OCI-LY3 (cell line): Measurements from ENCODE around the gene MAP3K19.
"Not testable (repeated sequence)": the region's sequence is repeated elsewhere in the genome, so short reads cannot be mapped to it uniquely, and the experiment has no call there.

Experiments
- H2AFZ ChIP-seq: fragments of 200-600, 300-600 bp; shearing (Covaris generic); 2 replicates; pipeline ENCODE4 v1.6.0; 2014; ENCODE audit warnings: antibody characterized with exemption, low read depth, low read length
- H3K27ac ChIP-seq: fragments of 200-600, 300-600 bp; sonication (generic); 2 replicates; pipeline ENCODE4 v1.5.1; 2014; ENCODE audit warnings: mild to moderate bottlenecking, low read length, moderate library complexity, mixed read lengths
- H3K27me3 ChIP-seq: fragments of 200-600, 300-600 bp; sonication (generic); 2 replicates; pipeline ENCODE4 v1.6.1; 2014; ENCODE audit warnings: low read depth, low read length, mixed read lengths
- H3K36me3 ChIP-seq: fragments of 200-600, 300-600 bp; sonication (generic); replicated peaks from 2 replicates; pipeline ENCODE3; 2014; ENCODE audit warnings: low read depth, low read length, mixed read lengths
- H3K4me1 ChIP-seq: fragments of 300-600, 200-600 bp; sonication (generic); 2 replicates; pipeline ENCODE4 v1.6.1; 2014; ENCODE audit warnings: low read length, mixed read lengths
- H3K4me2 ChIP-seq: fragments of 200-600, 300-600 bp; sonication (generic); 2 replicates; pipeline ENCODE4 v1.6.1; 2014; ENCODE audit warnings: low read length, mixed read lengths
- H3K4me3 ChIP-seq: fragments of 300-600, 200-600 bp; sonication (generic); 2 replicates; pipeline ENCODE4 v1.5.1; 2014; ENCODE audit warnings: antibody characterized with exemption, mild to moderate bottlenecking, low read length, moderate library complexity
- H3K79me2 ChIP-seq: fragments of 300-600, 200-600 bp; shearing (Covaris generic); 2 replicates; pipeline ENCODE4 v1.6.1; 2014; ENCODE audit warnings: mild to moderate bottlenecking, low read length, mixed read lengths
- H3K9ac ChIP-seq: fragments of 300-600, 200-600 bp; shearing (Covaris generic); 2 replicates; pipeline ENCODE4 v1.6.0; 2014; ENCODE audit warnings: mild to moderate bottlenecking, low read length, moderate library complexity
- H3K9me3 ChIP-seq: fragments of 200-600, 300-600 bp; shearing (Covaris generic); 2 replicates; pipeline ENCODE4 v1.6.1; 2014; ENCODE audit warnings: low read length, mixed read lengths; ENCODE audit not compliant: insufficient read depth
- H4K20me1 ChIP-seq: fragments of 200-600, 300-600 bp; sonication (generic); 2 replicates; pipeline ENCODE4 v1.6.1; 2016; ENCODE audit warnings: low read length, mixed read lengths; ENCODE audit not compliant: insufficient read depth
- EZH2phosphoT487 ChIP-seq: fragments of 200-600 bp; shearing (Covaris generic); IDR thresholded peaks from 2 replicates; pipeline ENCODE4 v1.6.1; 2018; ENCODE audit warnings: antibody characterized with exemption, mixed run types, low read depth
- TF ChIP-seq, protein P1 (sequence below): fragments of 200-600, 300-600 bp; sonication (generic); IDR thresholded peaks from 2 replicates; pipeline ENCODE4 v1.5.1; 2014; ENCODE audit warnings: antibody characterized with exemption, low read length, low read depth

MAP3K19 gene

DNA sequence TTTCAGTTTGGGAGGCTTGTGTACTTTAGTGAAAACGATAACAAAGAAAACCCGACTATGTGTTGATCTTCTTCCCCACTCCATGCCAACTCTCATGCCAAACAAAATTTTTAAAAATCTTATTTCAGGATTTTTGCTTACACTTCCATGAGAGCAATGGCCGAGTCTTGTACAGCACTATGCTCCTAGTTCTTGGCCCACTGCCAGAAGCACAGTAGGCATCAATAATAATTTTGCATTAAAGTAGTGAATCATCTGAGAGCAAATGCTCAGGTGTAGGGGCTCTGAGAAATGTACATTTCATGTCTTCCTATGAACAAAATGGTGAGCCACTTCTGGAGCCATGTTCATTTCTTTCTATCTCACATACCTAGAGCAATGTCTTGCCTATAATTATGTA lies 62.2 kb downstream of the MAP3K19 start:
- H3K79me2 ChIP-seq = no peaks in the 10 kb centered on the region
- peaks cover 20% of the 10 kb centered on the region for H3K27me3 ChIP-seq
- H4K20me1 ChIP-seq = no peaks in the 10 kb centered on the region
- H3K9me3 ChIP-seq = no peaks in the 10 kb centered on the region
- H3K36me3 ChIP-seq = no peaks in the 10 kb centered on the region
- H3K27ac ChIP-seq = no peak overlapping the region
- H3K9ac ChIP-seq = no peak overlapping the region
- H3K4me3 ChIP-seq = no peak overlapping the region
- no peak overlapping the region for H2AFZ ChIP-seq
- H3K4me2 ChIP-seq = no peak overlapping the region
- H3K4me1 ChIP-seq = no peaks in the 10 kb centered on the region
- no peak for TF ChIP-seq EZH2phosphoT487
- TF ChIP-seq, protein P1, sequence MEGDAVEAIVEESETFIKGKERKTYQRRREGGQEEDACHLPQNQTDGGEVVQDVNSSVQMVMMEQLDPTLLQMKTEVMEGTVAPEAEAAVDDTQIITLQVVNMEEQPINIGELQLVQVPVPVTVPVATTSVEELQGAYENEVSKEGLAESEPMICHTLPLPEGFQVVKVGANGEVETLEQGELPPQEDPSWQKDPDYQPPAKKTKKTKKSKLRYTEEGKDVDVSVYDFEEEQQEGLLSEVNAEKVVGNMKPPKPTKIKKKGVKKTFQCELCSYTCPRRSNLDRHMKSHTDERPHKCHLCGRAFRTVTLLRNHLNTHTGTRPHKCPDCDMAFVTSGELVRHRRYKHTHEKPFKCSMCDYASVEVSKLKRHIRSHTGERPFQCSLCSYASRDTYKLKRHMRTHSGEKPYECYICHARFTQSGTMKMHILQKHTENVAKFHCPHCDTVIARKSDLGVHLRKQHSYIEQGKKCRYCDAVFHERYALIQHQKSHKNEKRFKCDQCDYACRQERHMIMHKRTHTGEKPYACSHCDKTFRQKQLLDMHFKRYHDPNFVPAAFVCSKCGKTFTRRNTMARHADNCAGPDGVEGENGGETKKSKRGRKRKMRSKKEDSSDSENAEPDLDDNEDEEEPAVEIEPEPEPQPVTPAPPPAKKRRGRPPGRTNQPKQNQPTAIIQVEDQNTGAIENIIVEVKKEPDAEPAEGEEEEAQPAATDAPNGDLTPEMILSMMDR = no peak

GRCh38 chr2:134982603-134983002 lies 64.6 kb downstream of the MAP3K19 start:
- H3K79me2 ChIP-seq = no peaks in the 10 kb centered on the region
- no peaks in the 10 kb centered on the region for H3K9me3 ChIP-seq
- no peak overlapping the region for H2AFZ ChIP-seq
- H3K36me3 ChIP-seq = no peaks in the 10 kb centered on the region
- H3K4me3 ChIP-seq = no peak overlapping the region
- H3K4me2 ChIP-seq = no peak overlapping the region
- TF ChIP-seq, protein P1 = no peak
- TF ChIP-seq EZH2phosphoT487 = no peak
- no peak overlapping the region for H3K27ac ChIP-seq
- no peak overlapping the region for H3K9ac ChIP-seq
- no peaks in the 10 kb centered on the region for H3K4me1 ChIP-seq
- peaks cover 14% of the 10 kb centered on the region for H3K27me3 ChIP-seq
- no peaks in the 10 kb centered on the region for H4K20me1 ChIP-seq

- Histone ChIP-seq H3K9me3 (no peaks in the 10 kb centered on the region), H3K36me3 (no peaks in the 10 kb centered on the region), H3K9ac (no peak overlapping the region), H3K27me3 (no peaks in the 10 kb centered on the region), H3K4me2 (no peak overlapping the region), H3K4me3 (no peak overlapping the region), H3K4me1 (no peaks in the 10 kb centered on the region), H3K27ac (no peak overlapping the region), H3K79me2 (no peaks in the 10 kb centered on the region), H4K20me1 (no peaks in the 10 kb centered on the region), H2AFZ (no peak overlapping the region)
- TF ChIP-seq EZH2phosphoT487 = no peak
- TF ChIP-seq, protein P1 = no peak
These were observed 66.6 kb downstream of the MAP3K19 start for GRCh38 chr2:134980639-134981038.

GRCh38 chr2:134979221-134979620 lies 68.0 kb downstream of the MAP3K19 start:
- no peak overlapping the region for H3K9ac ChIP-seq
- TF ChIP-seq EZH2phosphoT487 = no peak
- TF ChIP-seq, protein P1 = no peak
- H3K4me3 ChIP-seq = no peak overlapping the region
- H3K79me2 ChIP-seq = no peaks in the 10 kb centered on the region
- no peak overlapping the region for H2AFZ ChIP-seq
- H3K27me3 ChIP-seq = no peaks in the 10 kb centered on the region
- no peaks in the 10 kb centered on the region for H3K4me1 ChIP-seq
- peaks cover 3% of the 10 kb centered on the region for H3K9me3 ChIP-seq
- no peak overlapping the region for H3K4me2 ChIP-seq
- H4K20me1 ChIP-seq = no peaks in the 10 kb centered on the region
- peaks cover 6% of the 10 kb centered on the region for H3K36me3 ChIP-seq
- H3K27ac ChIP-seq = no peak overlapping the region

DNA sequence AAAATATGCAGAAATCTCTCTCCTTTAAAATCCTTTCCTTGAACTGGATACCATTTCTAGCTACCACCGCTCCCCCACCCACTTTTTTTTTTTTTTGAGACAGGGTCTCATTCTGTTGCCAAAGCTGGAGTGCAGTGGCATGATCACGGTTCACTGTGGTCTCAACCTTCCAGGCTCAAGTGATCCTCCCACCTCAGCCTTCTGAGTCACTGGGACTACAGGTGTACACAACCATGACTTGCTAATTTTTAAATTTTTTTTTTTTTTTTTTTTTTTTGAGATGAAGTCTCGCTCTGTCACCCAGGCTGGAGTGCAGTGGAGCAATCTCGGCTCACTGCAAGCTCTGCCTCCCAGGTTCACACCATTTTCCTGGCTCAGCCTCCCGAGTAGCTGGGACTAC lies 70.1 kb downstream of the MAP3K19 start:
- not testable (repeated sequence) for H3K79me2 ChIP-seq, H3K27me3 ChIP-seq, H3K9me3 ChIP-seq, H3K4me1 ChIP-seq, H3K27ac ChIP-seq, H3K4me2 ChIP-seq, H3K4me3 ChIP-seq, H4K20me1 ChIP-seq, H3K9ac ChIP-seq, H2AFZ ChIP-seq
- peaks cover 13% of the 10 kb centered on the region for H3K36me3 ChIP-seq
